ENCODE measurements around the gene DPEP2NB. TPM values are rescaled to one million over a fixed set of nuclear protein-coding genes. Genes with fewer than 3 reads are reported as not detected.

DPEP2NB gene
- total and polyA plus RNA-seq, 2 donors (not counting 3 experiments of a cell fraction or from before 2014, with no cell fraction given): not detected

- no peaks in the 10 kb centered on the region for H3K79me2 ChIP-seq (ENCODE audit: control insufficient read depth, insufficient read depth, low read length)
- DNase-seq (ENCODE audit: low read depth, low spot score) (no peak), FAIRE-seq (no peak)
- ChIA-PET POLR2A (interaction anchor here (0.6 kb wide), 1 partner anchor 441 kb away, joined by 3 read pairs; no protein-coding TSS in a partner anchor), CTCF (interaction anchor here (1.3 kb wide), 1 partner anchor 46 kb away, joined by 4 read pairs; no protein-coding TSS in a partner anchor)
- BruUV-seq (replicated peaks): no TSS peak
- H3K4me1 ChIP-seq (ENCODE audit: control insufficient read depth, extremely low read depth, insufficient read depth, low read length): no peaks in the 10 kb centered on the region
- dilution Hi-C loops (cut with MboI; ENCODE audit: extremely low pct_ligation_motif_present, low sequenced_read_pairs) (no loop called here), intact Hi-C loops (cut with micrococcal nuclease) (no loop called here)
- no peaks in the 10 kb centered on the region for H4K20me1 ChIP-seq (replicated peaks; ENCODE audit: control insufficient read depth, extremely low read depth, insufficient read depth, low read length)
- no peaks in the 10 kb centered on the region for H3K9me1 ChIP-seq (replicated peaks; ENCODE audit: control insufficient read depth, extremely low read depth, insufficient read depth, low read length)
- no peak for TF ChIP-seq POLR2AphosphoS5 (IDR thresholded peaks at IDR 0.05; ENCODE audit: insufficient read depth, low read depth, low read length)
- TF ChIP-seq CTCF (IDR thresholded peaks at IDR 0.05; ENCODE audit: extremely low read depth in 1 of 2, insufficient read depth in 1 of 2, low read depth in 1 of 2, low read length in 2 of 2): no peak
- TF ChIP-seq EZH2 (IDR thresholded peaks at IDR 0.05; ENCODE audit: borderline replicate concordance, low read depth, low read length, severe bottlenecking): no peak
- TF ChIP-seq MAX (IDR thresholded peaks at IDR 0.05; ENCODE audit: insufficient read depth, insufficient read length): no peak
- no peak for TF ChIP-seq MYC (IDR thresholded peaks at IDR 0.05; ENCODE audit: low read depth, low read length)
- TF ChIP-seq FOS (IDR thresholded peaks at IDR 0.05; ENCODE audit: borderline replicate concordance, insufficient read depth, low read length): no peak
- no peak overlapping the region for H3K9ac ChIP-seq (replicated peaks; ENCODE audit: extremely low read depth, insufficient read depth, low read length)
- peaks cover 0 to 5% of the 10 kb centered on the region in 2 experiments for H3K36me3 ChIP-seq (ENCODE audit: control insufficient read depth in 2 of 2, extremely low read depth in 1 of 2, insufficient read depth in 2 of 2, low read length in 2 of 2)
- no peak overlapping the region for H3K27ac ChIP-seq (ENCODE audit: insufficient read depth, low read depth, low read length)
- H2AFZ ChIP-seq (ENCODE audit: low read depth, low read length): no peak overlapping the region
- H3K9me3 ChIP-seq (replicated peaks; ENCODE audit: control insufficient read depth, insufficient read depth, low read length): no peaks in the 10 kb centered on the region
- no peaks in the 10 kb centered on the region for H3K27me3 ChIP-seq (ENCODE audit: control insufficient read depth in 2 of 2, insufficient read depth in 2 of 2, low read length in 2 of 2)
- H3K4me3 ChIP-seq (replicated peaks in 1 of 3; ENCODE audit: insufficient read depth in 1 of 3, low read depth in 1 of 3, low read length in 3 of 3): no peak overlapping the region
- no peak overlapping the region for H3K4me2 ChIP-seq (ENCODE audit: insufficient read depth, low read length)
Measured at GRCh38 chr16:68033101-68033500, 17.4 kb upstream of the DPEP2NB start.

Data from endothelial cell of umbilical vein (primary cell).